ENCODE data around the gene ARPP21.

ARPP21 gene

GRCh38 chr3:35641920-35642527, 2.7 kb downstream of the ARPP21 start:
- DNase-seq, result no peak

- DNase-seq, result no peak
These were observed 4.2 kb downstream of the ARPP21 start for GRCh38 chr3:35643495-35643894.

GRCh38 chr3:35644451-35644850, 5.1 kb downstream of the ARPP21 start:
- no peak for DNase-seq

- no peak for DNase-seq
These were observed 5.9 kb downstream of the ARPP21 start for GRCh38 chr3:35645189-35645588.

- no peak for DNase-seq
These were observed 6.8 kb downstream of the ARPP21 start for GRCh38 chr3:35646081-35646480.

GRCh38 chr3:35647461-35647860, 8.1 kb downstream of the ARPP21 start:
- no peak for DNase-seq

- no peak for DNase-seq
These were observed 9.0 kb downstream of the ARPP21 start for GRCh38 chr3:35648347-35648746.

GRCh38 chr3:35649405-35649804, 10.1 kb downstream of the ARPP21 start:
- no peak for DNase-seq

- DNase-seq, result no peak
These were observed 12.1 kb downstream of the ARPP21 start for GRCh38 chr3:35651426-35651825.

GRCh38 chr3:35651851-35652250, 12.5 kb downstream of the ARPP21 start:
- DNase-seq, result no peak

GRCh38 chr3:35653347-35653746, 14.0 kb downstream of the ARPP21 start:
- DNase-seq, result no peak

GRCh38 chr3:35654476-35654875, 15.2 kb downstream of the ARPP21 start:
- DNase-seq, result no peak

GRCh38 chr3:35658686-35659085, 19.4 kb downstream of the ARPP21 start:
- no peak for DNase-seq

- no peak for DNase-seq
These were observed 20.4 kb downstream of the ARPP21 start for GRCh38 chr3:35659768-35660167.

GRCh38 chr3:35663471-35663870, 24.1 kb downstream of the ARPP21 start:
- no peak for DNase-seq

- peak; percentile 32 for DNase-seq
These were observed 25.2 kb downstream of the ARPP21 start for GRCh38 chr3:35664460-35664919.

- peak; percentile 7 for DNase-seq
These were observed 26.2 kb downstream of the ARPP21 start for GRCh38 chr3:35665390-35666055.

- peak; percentile 9 for DNase-seq
These were observed 27.6 kb downstream of the ARPP21 start for GRCh38 chr3:35666888-35667287.

GRCh38 chr3:35670408-35670965, 31.2 kb downstream of the ARPP21 start:
- no peak for DNase-seq

GRCh38 chr3:35671483-35671882, 32.2 kb downstream of the ARPP21 start:
- DNase-seq, result no peak

- DNase-seq, result no peak
These were observed 33.7 kb downstream of the ARPP21 start for GRCh38 chr3:35673017-35673416.

- no peak for DNase-seq
These were observed 35.3 kb downstream of the ARPP21 start for GRCh38 chr3:35674451-35675109.

GRCh38 chr3:35675206-35675605, 35.9 kb downstream of the ARPP21 start:
- no peak for DNase-seq

- no peak for DNase-seq
These were observed 36.3 kb downstream of the ARPP21 start for GRCh38 chr3:35675621-35676020.

Measured in fibroblast of skin of scalp (primary cell).